Measurements from ENCODE around the gene FAM162A.

Gene FAM162A

GRCh38 chr3:122383771-122384697, at the start of gene FAM162A:
Gene FAM162A, plus strand, starts transcription at chr3:122384182. Its CDS starts 84 bp downstream, at chr3:122384266.
- H3K4me1 ChIP-seq (ENCODE audit: insufficient read depth, low read length, severe bottlenecking) = peaks cover 54% of the 10 kb centered on the region
- H3K27ac ChIP-seq (ENCODE audit: low read depth, low read length, poor library complexity, severe bottlenecking) = peak within 1 kb of the TSS; percentile 76
- peaks cover 49% of the 10 kb centered on the region for H3K79me2 ChIP-seq (ENCODE audit: insufficient read depth, low read length)
- H3K9ac ChIP-seq (ENCODE audit: low read length) = peak within 1 kb of the TSS; percentile 89
- H3K4me3 ChIP-seq (ENCODE audit: low read depth, low read length, poor library complexity, severe bottlenecking) = peak within 1 kb of the TSS; percentile 89
- peak within 1 kb of the TSS; percentile 98 for H3K4me2 ChIP-seq (ENCODE audit: low read length)
- peak within 1 kb of the TSS; percentile 90 for H2AFZ ChIP-seq (ENCODE audit: low read length)
- H3F3A ChIP-seq (ENCODE audit: insufficient read depth, low read length) = no peaks in the 10 kb centered on the region; the same call in 1 of the 2 replicates
- H3K9me2 ChIP-seq (ENCODE audit: low read depth, low read length) = no peaks in the 10 kb centered on the region
- no peaks in the 10 kb centered on the region for H3K9me3 ChIP-seq (ENCODE audit: low read length)
- no peaks in the 10 kb centered on the region for H3K27me3 ChIP-seq (ENCODE audit: insufficient read depth, low read length)
- peak; percentile 82 for TF ChIP-seq CTCF (IDR thresholded peaks at IDR 0.05; ENCODE audit: low read length)
- TF ChIP-seq EZH2 (IDR thresholded peaks at IDR 0.05; ENCODE audit: borderline replicate concordance, low read length) = no peak
- H4K20me1 ChIP-seq (ENCODE audit: insufficient read depth, low read length) = no peaks in the 10 kb centered on the region
- H3K36me3 ChIP-seq (ENCODE audit: insufficient read depth, low read length) = peaks cover 19% of the 10 kb centered on the region; the same call in 1 of the 2 replicates

DNA sequence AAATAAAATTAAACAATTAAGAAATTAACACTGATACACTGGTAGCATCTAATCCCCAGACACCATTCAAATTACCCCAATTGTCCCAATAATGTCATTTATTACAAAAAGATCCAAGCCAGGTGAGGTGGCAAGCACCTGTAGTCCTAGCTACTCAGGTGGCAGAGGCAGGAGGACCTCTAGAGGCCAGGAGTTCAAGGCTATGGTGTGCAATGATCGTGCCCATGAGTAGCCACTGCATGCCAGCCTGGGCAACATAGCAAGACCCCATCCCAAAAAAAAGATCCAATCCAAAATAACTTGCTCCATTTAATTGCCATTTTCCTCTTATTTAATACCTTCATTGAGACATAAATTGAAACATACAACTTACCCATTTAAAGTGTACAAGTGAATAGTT, 41.2 kb upstream of the FAM162A start:
- no peaks in the 10 kb centered on the region for H4K20me1 ChIP-seq (ENCODE audit: insufficient read depth, low read length)

GRCh38 chr3:122343654-122344053, 40.3 kb upstream of the FAM162A start:
- Histone ChIP-seq H3K4me3 (ENCODE audit: low read depth, low read length, poor library complexity, severe bottlenecking) (no peak overlapping the region), H3K27ac (ENCODE audit: low read depth, low read length, poor library complexity, severe bottlenecking) (no peak overlapping the region), H3K36me3 (ENCODE audit: insufficient read depth, low read length) (no peaks in the 10 kb centered on the region), H3K27me3 (ENCODE audit: insufficient read depth, low read length) (no peaks in the 10 kb centered on the region), H3F3A (ENCODE audit: insufficient read depth, low read length) (no peaks in the 10 kb centered on the region), H3K4me1 (ENCODE audit: insufficient read depth, low read length, severe bottlenecking) (no peaks in the 10 kb centered on the region), H3K9me3 (ENCODE audit: low read length) (peaks cover 3% of the 10 kb centered on the region; the same call in 1 of the 2 replicates), H3K9me2 (ENCODE audit: low read depth, low read length) (no peaks in the 10 kb centered on the region), H3K4me2 (ENCODE audit: low read length) (no peak overlapping the region), H3K79me2 (ENCODE audit: insufficient read depth, low read length) (no peaks in the 10 kb centered on the region), H3K9ac (ENCODE audit: low read length) (no peak overlapping the region), H2AFZ (ENCODE audit: low read length) (no peak overlapping the region), H4K20me1 (ENCODE audit: insufficient read depth, low read length) (no peaks in the 10 kb centered on the region)
- TF ChIP-seq EZH2 (IDR thresholded peaks at IDR 0.05; ENCODE audit: borderline replicate concordance, low read length) (no peak), CTCF (IDR thresholded peaks at IDR 0.05; ENCODE audit: low read length) (no peak)

More for the DNA sequence above, 41.2 kb upstream of the FAM162A start:
- TF ChIP-seq CTCF (IDR thresholded peaks at IDR 0.05; ENCODE audit: low read length) = no peak
- TF ChIP-seq EZH2 (IDR thresholded peaks at IDR 0.05; ENCODE audit: borderline replicate concordance, low read length) = no peak
- H3K36me3 ChIP-seq (ENCODE audit: insufficient read depth, low read length) = no peaks in the 10 kb centered on the region
- H3K27me3 ChIP-seq (ENCODE audit: insufficient read depth, low read length) = no peaks in the 10 kb centered on the region
- no peak overlapping the region for H3K27ac ChIP-seq (ENCODE audit: low read depth, low read length, poor library complexity, severe bottlenecking)
- H3K79me2 ChIP-seq (ENCODE audit: insufficient read depth, low read length) = no peaks in the 10 kb centered on the region
- H3K9ac ChIP-seq (ENCODE audit: low read length) = no peak overlapping the region
- no peak overlapping the region for H2AFZ ChIP-seq (ENCODE audit: low read length)
- no peaks in the 10 kb centered on the region for H3K4me1 ChIP-seq (ENCODE audit: insufficient read depth, low read length, severe bottlenecking)
- no peak overlapping the region for H3K4me3 ChIP-seq (ENCODE audit: low read depth, low read length, poor library complexity, severe bottlenecking)
- H3F3A ChIP-seq (ENCODE audit: insufficient read depth, low read length) = no peaks in the 10 kb centered on the region
- H3K9me3 ChIP-seq (ENCODE audit: low read length) = 0 out of 2 replicates have a peak, but pooled peaks cover under 1% of the 10 kb centered on the region
- no peaks in the 10 kb centered on the region for H3K9me2 ChIP-seq (ENCODE audit: low read depth, low read length)
- H3K4me2 ChIP-seq (ENCODE audit: low read length) = no peak overlapping the region

Data from OCI-LY1 (cell line).